SU-DHL-6 (cell line): Measurements from ENCODE around the gene ZDHHC3.

Experiments
- H2AFZ ChIP-seq: fragments of 200-600 bp; sonication (generic); 2 replicates; pipeline ENCODE4 v1.6.1; 2014; ENCODE audit warnings: low read depth, mild to moderate bottlenecking, moderate library complexity, mixed read lengths, antibody characterized with exemption, low read length; ENCODE audit not compliant: severe bottlenecking
- H3F3A ChIP-seq: fragments of 200-600 bp; shearing (Covaris generic); 2 replicates; pipeline ENCODE4 v1.6.0; 2016; ENCODE audit warnings: antibody characterized with exemption, mild to moderate bottlenecking; ENCODE audit not compliant: insufficient read depth
- H3K27ac ChIP-seq: fragments of 200-600 bp; sonication (generic); 2 replicates; pipeline ENCODE4 v1.5.1; 2016; ENCODE audit warnings: low read depth, mild to moderate bottlenecking, low read length, moderate library complexity, mixed read lengths
- H3K27me3 ChIP-seq: fragments of 200-600 bp; sonication (generic), shearing (Covaris generic); 2 replicates; pipeline ENCODE4 v1.6.0; 2014; ENCODE audit warnings: mild to moderate bottlenecking, low read length
- H3K36me3 ChIP-seq: fragments of 200-600 bp; sonication (generic); 2 replicates; pipeline ENCODE4 v1.6.1; 2014; ENCODE audit warnings: mild to moderate bottlenecking, low read length, mixed read lengths
- H3K4me2 ChIP-seq: fragments of 300-600, 200-600 bp; shearing (Covaris generic), sonication (generic); 2 replicates; pipeline ENCODE4 v1.6.0; 2014; ENCODE audit warnings: low read length, low read depth, mild to moderate bottlenecking; ENCODE audit not compliant: poor library complexity, severe bottlenecking
- H3K4me3 ChIP-seq: fragments of 200-600 bp; sonication (generic); 2 replicates; pipeline ENCODE4 v1.5.1; 2014; ENCODE audit warnings: antibody characterized with exemption, low read length, mild to moderate bottlenecking, mixed read lengths; ENCODE audit not compliant: insufficient read depth, poor library complexity, severe bottlenecking
- H3K79me2 ChIP-seq: fragments of 200-600 bp; sonication (generic); 2 replicates; pipeline ENCODE4 v1.6.1; 2014; ENCODE audit warnings: mild to moderate bottlenecking, low read length, moderate library complexity; ENCODE audit not compliant: insufficient read depth
- H3K9ac ChIP-seq: fragments of 200-600 bp; sonication (generic); 2 replicates; pipeline ENCODE4 v1.7.0; 2014; ENCODE audit warnings: mild to moderate bottlenecking, low read length
- H3K9me2 ChIP-seq: fragments of 200-600 bp; sonication (generic); replicated peaks from 2 replicates; pipeline ENCODE4 v1.6.1; 2014; ENCODE audit warnings: low read length; ENCODE audit not compliant: insufficient read depth
- H3K9me3 ChIP-seq: fragments of 200-600 bp; sonication (generic); 2 replicates; pipeline ENCODE4 v1.6.1; 2014; ENCODE audit warnings: low read length, mixed read lengths; ENCODE audit not compliant: insufficient read depth
- H4K20me1 ChIP-seq: fragments of 200-600 bp; sonication (generic); 2 replicates; pipeline ENCODE4 v1.6.1; 2014; ENCODE audit warnings: low read depth, mild to moderate bottlenecking, antibody characterized with exemption, low read length, moderate library complexity, mixed read lengths
- CTCF ChIP-seq: fragments of 200-600 bp; sonication (generic); IDR thresholded peaks from one replicate; pipeline ENCODE4 v1.5.1; 2017; ENCODE audit warnings: antibody characterized with exemption, mild to moderate bottlenecking, low read length, moderate library complexity; ENCODE audit not compliant: insufficient read depth, poor library complexity, severe bottlenecking
- EZH2phosphoT487 ChIP-seq: fragments of 200-600 bp; sonication (generic), shearing (Covaris generic); conservative IDR thresholded peaks from 2 replicates; pipeline ENCODE4 v1.6.1; 2018; ENCODE audit warnings: mild to moderate bottlenecking, antibody characterized with exemption, low read length, moderate library complexity, mixed read lengths

ZDHHC3 gene

GRCh38 chr3:45000823-45001222 is 24.8 kb upstream of the ZDHHC3 start:
- no peaks in the 10 kb centered on the region for H4K20me1 ChIP-seq
- H3K27me3 ChIP-seq = no peaks in the 10 kb centered on the region
- H3K9me3 ChIP-seq = no peaks in the 10 kb centered on the region
- H3K4me2 ChIP-seq = no peak overlapping the region
- H3K9me2 ChIP-seq = no peaks in the 10 kb centered on the region
- TF ChIP-seq CTCF = no peak
- TF ChIP-seq EZH2phosphoT487 = no peak
- no peaks in the 10 kb centered on the region for H3F3A ChIP-seq
- H2AFZ ChIP-seq = no peak overlapping the region
- H3K4me3 ChIP-seq = no peak overlapping the region
- H3K79me2 ChIP-seq = 0 out of 2 replicates have a peak, but pooled peaks cover 3% of the 10 kb centered on the region
- no peak overlapping the region for H3K9ac ChIP-seq
- no peak overlapping the region for H3K27ac ChIP-seq
- H3K36me3 ChIP-seq = peaks cover 25% of the 10 kb centered on the region; the same call in 1 of the 2 replicates

GRCh38 chr3:44999782-45000181 is 23.8 kb upstream of the ZDHHC3 start:
- no peak for TF ChIP-seq EZH2phosphoT487
- no peak for TF ChIP-seq CTCF
- Histone ChIP-seq H3K9me3 (no peaks in the 10 kb centered on the region), H2AFZ (no peak overlapping the region), H3F3A (no peaks in the 10 kb centered on the region), H3K27me3 (no peaks in the 10 kb centered on the region), H3K36me3 (peaks cover 17% of the 10 kb centered on the region; the same call in 1 of the 2 replicates), H3K4me2 (no peak overlapping the region), H4K20me1 (no peaks in the 10 kb centered on the region), H3K9ac (no peak overlapping the region), H3K27ac (no peak overlapping the region), H3K4me3 (no peak overlapping the region), H3K9me2 (no peaks in the 10 kb centered on the region), H3K79me2 (0 out of 2 replicates have a peak, but pooled peaks cover 3% of the 10 kb centered on the region)

DNA sequence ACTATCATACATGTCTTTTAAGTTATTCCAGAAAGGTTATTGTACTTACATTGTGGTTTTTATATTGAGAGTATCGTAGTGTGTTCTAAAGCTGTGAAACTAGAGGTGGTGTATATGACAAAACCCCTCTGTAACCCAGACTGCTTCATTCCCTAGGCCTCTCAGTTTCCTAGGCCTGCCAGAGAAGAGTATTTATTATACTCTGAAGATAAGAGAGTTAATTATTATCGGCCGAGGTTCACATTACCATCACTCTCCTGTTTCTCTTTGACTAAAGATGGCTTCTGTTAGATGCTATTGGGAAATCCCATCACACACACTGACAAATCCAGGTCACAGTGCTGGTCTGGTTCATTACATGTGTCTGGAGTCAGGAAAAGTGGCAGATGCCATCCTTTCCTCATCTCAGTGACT is 20.6 kb upstream of the ZDHHC3 start:
- H3K27me3 ChIP-seq = no peaks in the 10 kb centered on the region
- H4K20me1 ChIP-seq = no peaks in the 10 kb centered on the region
- H3K79me2 ChIP-seq = peaks cover 8% of the 10 kb centered on the region; the same call in 1 of the 2 replicates
- TF ChIP-seq EZH2phosphoT487 (no peak), CTCF (no peak)
- no peaks in the 10 kb centered on the region for H3F3A ChIP-seq
- no peak overlapping the region for H3K27ac ChIP-seq
- H3K9me2 ChIP-seq = no peaks in the 10 kb centered on the region
- H3K36me3 ChIP-seq = peaks cover 6% of the 10 kb centered on the region; the same call in 1 of the 2 replicates
- H3K4me3 ChIP-seq = no peak overlapping the region
- H3K9ac ChIP-seq = no peak overlapping the region
- H3K4me2 ChIP-seq = no peak overlapping the region
- H3K9me3 ChIP-seq = no peaks in the 10 kb centered on the region
- no peak overlapping the region for H2AFZ ChIP-seq
